ENCODE measurements around the gene DTNA.

DTNA gene

GRCh38 chr18:34740101-34740500 lies 30.0 kb downstream of the DTNA start:
- TF ChIP-seq ZNF274 (IDR thresholded peaks at IDR 0.05; ENCODE audit: low read depth, low read length) (no peak), YY1 (IDR thresholded peaks at IDR 0.05; ENCODE audit: insufficient read depth, insufficient read length) (no peak), SUZ12 (IDR thresholded peaks at IDR 0.05; ENCODE audit: extremely low read depth, insufficient read depth, insufficient read length) (no peak)
- Histone ChIP-seq H3K9ac (ENCODE audit: insufficient read length, low read depth) (no peak overlapping the region), H3K4me1 (ENCODE audit: insufficient read depth, insufficient read length) (no peaks in the 10 kb centered on the region), H3K4me3 (ENCODE audit: insufficient read length, low read depth) (no peak overlapping the region), H3K36me3 (ENCODE audit: insufficient read depth, insufficient read length, low read length) (no peaks in the 10 kb centered on the region), H3K27me3 (ENCODE audit: insufficient read depth, insufficient read length) (no peaks in the 10 kb centered on the region), H3K9me3 (ENCODE audit: insufficient read depth, low read length) (no peaks in the 10 kb centered on the region)
- DNase-seq (ENCODE audit: low read depth, low spot score): no peak

- no peak for DNase-seq (ENCODE audit: low read depth, low spot score)
- Histone ChIP-seq H3K27me3 (ENCODE audit: insufficient read depth, insufficient read length) (no peaks in the 10 kb centered on the region), H3K4me1 (ENCODE audit: insufficient read depth, insufficient read length) (no peaks in the 10 kb centered on the region), H3K9me3 (ENCODE audit: insufficient read depth, low read length) (no peaks in the 10 kb centered on the region), H3K4me3 (ENCODE audit: insufficient read length, low read depth) (no peak overlapping the region), H3K36me3 (ENCODE audit: insufficient read depth, insufficient read length, low read length) (no peaks in the 10 kb centered on the region), H3K9ac (ENCODE audit: insufficient read length, low read depth) (no peak overlapping the region)
- TF ChIP-seq SUZ12 (IDR thresholded peaks at IDR 0.05; ENCODE audit: extremely low read depth, insufficient read depth, insufficient read length) (no peak), YY1 (IDR thresholded peaks at IDR 0.05; ENCODE audit: insufficient read depth, insufficient read length) (no peak), ZNF274 (IDR thresholded peaks at IDR 0.05; ENCODE audit: low read depth, low read length) (no peak)
Measured at GRCh38 chr18:34740724-34741123, 30.6 kb downstream of the DTNA start.

- TF ChIP-seq ZNF274 (IDR thresholded peaks at IDR 0.05; ENCODE audit: low read depth, low read length): no peak
- no peak for TF ChIP-seq SUZ12 (IDR thresholded peaks at IDR 0.05; ENCODE audit: extremely low read depth, insufficient read depth, insufficient read length)
- no peaks in the 10 kb centered on the region for H3K4me1 ChIP-seq (ENCODE audit: insufficient read depth, insufficient read length)
- DNase-seq (ENCODE audit: low read depth, low spot score): no peak
Measured at GRCh38 chr18:34741401-34741800, 31.3 kb downstream of the DTNA start.

GRCh38 chr18:34742891-34743341 lies 32.8 kb downstream of the DTNA start:
- no peaks in the 10 kb centered on the region for H3K4me1 ChIP-seq (ENCODE audit: insufficient read depth, insufficient read length)
- H3K4me3 ChIP-seq (ENCODE audit: insufficient read length, low read depth): no peak overlapping the region
- H3K27me3 ChIP-seq (ENCODE audit: insufficient read depth, insufficient read length): no peaks in the 10 kb centered on the region
- TF ChIP-seq YY1 (IDR thresholded peaks at IDR 0.05; ENCODE audit: insufficient read depth, insufficient read length) (no peak), ZNF274 (IDR thresholded peaks at IDR 0.05; ENCODE audit: low read depth, low read length) (no peak)
- DNase-seq (ENCODE audit: low read depth, low spot score): no peak
- no peaks in the 10 kb centered on the region for H3K36me3 ChIP-seq (ENCODE audit: insufficient read depth, insufficient read length, low read length)
- no peak overlapping the region for H3K9ac ChIP-seq (ENCODE audit: insufficient read length, low read depth)
- H3K9me3 ChIP-seq (ENCODE audit: insufficient read depth, low read length): no peaks in the 10 kb centered on the region

More at GRCh38 chr18:34741401-34741800, 31.3 kb downstream of the DTNA start:
- Histone ChIP-seq H3K36me3 (ENCODE audit: insufficient read depth, insufficient read length, low read length) (no peaks in the 10 kb centered on the region), H3K27me3 (ENCODE audit: insufficient read depth, insufficient read length) (no peaks in the 10 kb centered on the region), H3K4me3 (ENCODE audit: insufficient read length, low read depth) (no peak overlapping the region), H3K9ac (ENCODE audit: insufficient read length, low read depth) (no peak overlapping the region), H3K9me3 (ENCODE audit: insufficient read depth, low read length) (no peaks in the 10 kb centered on the region)

GRCh38 chr18:34744569-34744968 lies 34.5 kb downstream of the DTNA start:
- H3K27me3 ChIP-seq (ENCODE audit: insufficient read depth, insufficient read length): no peaks in the 10 kb centered on the region
- no peaks in the 10 kb centered on the region for H3K4me1 ChIP-seq (ENCODE audit: insufficient read depth, insufficient read length)
- no peaks in the 10 kb centered on the region for H3K36me3 ChIP-seq (ENCODE audit: insufficient read depth, insufficient read length, low read length)
- no peak for DNase-seq (ENCODE audit: low read depth, low spot score)
- TF ChIP-seq ZNF274 (IDR thresholded peaks at IDR 0.05; ENCODE audit: low read depth, low read length) (no peak), YY1 (IDR thresholded peaks at IDR 0.05; ENCODE audit: insufficient read depth, insufficient read length) (no peak), SUZ12 (IDR thresholded peaks at IDR 0.05; ENCODE audit: extremely low read depth, insufficient read depth, insufficient read length) (no peak)
- no peak overlapping the region for H3K9ac ChIP-seq (ENCODE audit: insufficient read length, low read depth)
- H3K4me3 ChIP-seq (ENCODE audit: insufficient read length, low read depth): no peak overlapping the region
- no peaks in the 10 kb centered on the region for H3K9me3 ChIP-seq (ENCODE audit: insufficient read depth, low read length)

- Histone ChIP-seq H3K36me3 (ENCODE audit: insufficient read depth, insufficient read length, low read length) (no peaks in the 10 kb centered on the region), H3K4me1 (ENCODE audit: insufficient read depth, insufficient read length) (no peaks in the 10 kb centered on the region), H3K9ac (ENCODE audit: insufficient read length, low read depth) (no peak overlapping the region), H3K27me3 (ENCODE audit: insufficient read depth, insufficient read length) (no peaks in the 10 kb centered on the region), H3K9me3 (ENCODE audit: insufficient read depth, low read length) (no peaks in the 10 kb centered on the region), H3K4me3 (ENCODE audit: insufficient read length, low read depth) (no peak overlapping the region)
- DNase-seq (ENCODE audit: low read depth, low spot score): no peak
- TF ChIP-seq SUZ12 (IDR thresholded peaks at IDR 0.05; ENCODE audit: extremely low read depth, insufficient read depth, insufficient read length) (no peak), YY1 (IDR thresholded peaks at IDR 0.05; ENCODE audit: insufficient read depth, insufficient read length) (no peak), ZNF274 (IDR thresholded peaks at IDR 0.05; ENCODE audit: low read depth, low read length) (no peak)
Measured at GRCh38 chr18:34746614-34747013, 36.5 kb downstream of the DTNA start.

GRCh38 chr18:34749721-34750120 lies 39.6 kb downstream of the DTNA start:
- Histone ChIP-seq H3K9ac (ENCODE audit: insufficient read length, low read depth) (no peak overlapping the region), H3K27me3 (ENCODE audit: insufficient read depth, insufficient read length) (no peaks in the 10 kb centered on the region), H3K36me3 (ENCODE audit: insufficient read depth, insufficient read length, low read length) (no peaks in the 10 kb centered on the region), H3K4me1 (ENCODE audit: insufficient read depth, insufficient read length) (no peaks in the 10 kb centered on the region), H3K9me3 (ENCODE audit: insufficient read depth, low read length) (no peaks in the 10 kb centered on the region), H3K4me3 (ENCODE audit: insufficient read length, low read depth) (no peak overlapping the region)
- TF ChIP-seq SUZ12 (IDR thresholded peaks at IDR 0.05; ENCODE audit: extremely low read depth, insufficient read depth, insufficient read length): no peak
- no peak for TF ChIP-seq YY1 (IDR thresholded peaks at IDR 0.05; ENCODE audit: insufficient read depth, insufficient read length)
- no peak for TF ChIP-seq ZNF274 (IDR thresholded peaks at IDR 0.05; ENCODE audit: low read depth, low read length)
- no peak for DNase-seq (ENCODE audit: low read depth, low spot score)

- no peaks in the 10 kb centered on the region for H3K27me3 ChIP-seq (ENCODE audit: insufficient read depth, insufficient read length)
- H3K4me1 ChIP-seq (ENCODE audit: insufficient read depth, insufficient read length): no peaks in the 10 kb centered on the region
- peaks cover 4% of the 10 kb centered on the region for H3K9me3 ChIP-seq (ENCODE audit: insufficient read depth, low read length)
- H3K36me3 ChIP-seq (ENCODE audit: insufficient read depth, insufficient read length, low read length): no peaks in the 10 kb centered on the region
- no peak for DNase-seq (ENCODE audit: low read depth, low spot score)
- H3K4me3 ChIP-seq (ENCODE audit: insufficient read length, low read depth): no peak overlapping the region
- no peak overlapping the region for H3K9ac ChIP-seq (ENCODE audit: insufficient read length, low read depth)
- no peak for TF ChIP-seq SUZ12 (IDR thresholded peaks at IDR 0.05; ENCODE audit: extremely low read depth, insufficient read depth, insufficient read length)
- no peak for TF ChIP-seq YY1 (IDR thresholded peaks at IDR 0.05; ENCODE audit: insufficient read depth, insufficient read length)
- TF ChIP-seq ZNF274 (IDR thresholded peaks at IDR 0.05; ENCODE audit: low read depth, low read length): no peak
Measured at GRCh38 chr18:34752056-34752455, 42.0 kb downstream of the DTNA start.
